ENCODE results near the gene CYP46A1. TPM values are rescaled to one million over a fixed set of nuclear protein-coding genes. Genes with fewer than 3 reads are reported as not detected.

Gene CYP46A1
- total RNA-seq, 1 experiment from 2014 or later: not detected

DNA sequence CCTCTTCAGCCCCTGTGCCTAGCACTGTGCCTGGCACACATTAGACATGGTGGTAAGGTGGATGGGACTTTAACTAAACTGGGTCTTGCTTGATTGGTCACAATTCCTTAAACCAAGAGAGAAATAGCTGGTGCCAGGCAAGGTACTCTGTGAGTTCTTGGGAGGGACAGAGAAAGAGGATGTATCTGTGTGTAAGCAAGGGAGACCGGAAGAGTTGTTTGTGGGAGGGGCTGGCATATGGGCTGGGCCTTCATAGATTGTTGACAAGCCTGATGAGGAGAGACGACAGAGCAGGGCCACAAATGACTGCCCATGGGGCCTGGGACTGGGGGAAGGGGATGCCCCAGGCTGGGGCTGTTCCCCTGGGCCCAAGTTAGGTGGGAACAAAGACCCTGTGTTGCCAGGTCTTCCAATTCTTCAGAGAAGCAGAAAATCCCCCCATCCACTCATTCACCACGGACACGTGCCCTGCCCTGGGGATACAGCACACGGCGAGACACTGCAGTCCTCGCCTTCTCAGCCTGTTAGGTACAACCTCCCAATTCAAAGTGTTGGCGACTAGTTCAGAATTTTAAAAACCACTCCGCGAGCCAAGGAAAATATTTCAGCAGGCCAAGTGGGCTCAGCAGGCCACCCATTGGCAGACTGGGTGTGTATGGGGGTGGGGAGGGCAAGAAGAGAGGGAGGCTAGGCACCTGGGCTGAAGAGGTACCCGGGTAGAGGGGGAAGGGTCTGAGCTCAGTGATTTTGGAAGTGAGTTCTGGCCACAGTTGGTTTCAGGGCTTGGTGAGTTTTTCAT lies 11.4 kb upstream of the CYP46A1 start:
- DNase-seq (ENCODE audit: low read depth): no peak

DNA sequence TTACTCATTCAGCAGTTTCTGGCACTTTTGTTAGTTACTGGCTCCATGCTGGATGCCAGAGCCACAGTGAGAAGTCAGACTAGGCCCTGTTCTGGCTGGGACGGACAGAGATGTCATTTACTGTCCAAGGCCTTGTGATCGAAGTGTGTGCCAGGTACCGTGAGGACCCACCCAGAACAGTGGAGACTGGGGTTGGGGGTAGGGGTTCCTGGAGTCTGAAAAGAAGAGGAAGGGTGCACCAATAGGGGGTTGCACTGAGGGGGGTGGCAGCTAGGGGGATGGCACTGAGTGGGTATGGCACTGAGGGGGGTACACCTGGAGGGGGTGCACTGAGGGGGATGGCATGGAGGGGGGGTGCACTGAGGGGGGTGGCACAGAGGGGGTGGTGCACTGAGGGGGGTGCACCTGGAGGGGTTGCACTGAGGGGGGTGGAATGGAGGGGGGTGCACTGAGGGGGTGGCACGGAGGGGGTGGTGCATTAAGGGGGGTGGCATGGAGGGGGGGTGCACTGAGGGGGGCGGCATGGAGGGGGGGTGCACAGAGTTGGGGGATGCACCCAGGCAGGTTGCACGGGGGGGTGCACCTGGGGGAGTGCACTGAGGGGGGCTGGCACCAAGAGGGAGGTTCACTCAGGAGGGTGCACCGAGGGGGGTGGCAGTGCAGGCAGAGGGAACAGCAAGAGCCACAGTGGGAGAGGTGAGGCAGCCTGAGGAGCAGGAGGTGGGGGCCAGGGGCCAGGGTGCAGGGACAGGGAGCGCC lies 10.6 kb upstream of the CYP46A1 start:
- no peak for DNase-seq (ENCODE audit: low read depth)

DNA sequence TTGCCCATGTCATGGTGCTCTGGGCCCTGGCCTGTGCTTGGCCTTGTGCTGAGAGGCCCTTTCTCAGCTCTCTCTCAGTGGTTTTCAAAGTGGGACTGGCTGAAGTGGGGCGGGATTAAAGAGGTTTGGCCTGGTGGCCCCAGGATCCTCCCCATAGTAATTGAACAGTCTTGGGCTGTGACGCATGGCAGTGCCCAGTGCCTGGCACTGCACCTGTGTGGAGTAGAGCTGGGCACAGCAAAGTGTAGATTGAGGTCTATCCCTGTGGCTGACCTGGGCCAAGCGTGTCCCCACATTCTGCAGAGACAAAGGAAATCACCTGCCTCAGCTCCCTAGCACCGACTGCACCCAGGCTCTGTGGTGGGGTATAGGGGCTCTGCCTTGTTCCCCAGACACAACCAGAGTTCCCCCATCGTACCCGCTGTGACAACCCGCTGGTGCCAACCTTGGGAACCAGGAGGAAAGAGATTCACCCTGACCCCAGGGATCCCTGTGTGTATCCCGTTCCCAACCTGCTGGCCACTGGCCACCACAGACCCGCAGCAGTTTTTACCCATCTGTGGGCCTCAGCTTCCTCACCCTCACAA lies 9.9 kb upstream of the CYP46A1 start:
- DNase-seq (ENCODE audit: low read depth): no peak

DNA sequence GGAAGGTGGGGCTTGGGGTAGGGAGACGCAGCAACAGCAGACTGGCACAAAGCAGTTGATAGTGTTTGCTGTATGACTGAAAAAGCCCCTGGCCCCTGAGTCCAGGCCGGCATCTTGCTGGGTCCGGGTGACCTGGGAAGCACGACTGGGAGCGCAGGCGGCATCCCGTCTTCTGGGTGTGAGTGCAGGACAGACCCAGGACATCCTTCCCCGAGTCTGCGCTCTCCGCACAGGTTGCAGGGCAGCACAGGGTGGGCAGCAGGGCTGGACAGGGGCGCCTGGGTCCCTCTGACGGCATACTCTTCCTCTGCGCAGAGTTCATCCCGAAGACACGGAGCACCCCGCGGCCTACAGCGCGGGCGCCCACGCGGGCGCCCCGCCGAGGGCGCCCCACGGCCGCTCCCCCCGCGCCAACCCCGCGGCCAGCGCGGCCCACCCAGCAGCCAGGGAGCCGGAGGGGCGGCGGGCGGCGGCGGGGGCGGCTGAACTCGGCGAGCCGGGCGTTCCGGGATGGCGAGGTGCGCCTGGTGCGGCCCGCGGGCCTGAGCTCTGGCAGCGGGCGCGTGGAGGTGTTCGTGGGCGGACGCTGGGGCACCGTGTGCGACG lies 9.2 kb upstream of the CYP46A1 start:
- no peak for DNase-seq (ENCODE audit: low read depth)

DNA sequence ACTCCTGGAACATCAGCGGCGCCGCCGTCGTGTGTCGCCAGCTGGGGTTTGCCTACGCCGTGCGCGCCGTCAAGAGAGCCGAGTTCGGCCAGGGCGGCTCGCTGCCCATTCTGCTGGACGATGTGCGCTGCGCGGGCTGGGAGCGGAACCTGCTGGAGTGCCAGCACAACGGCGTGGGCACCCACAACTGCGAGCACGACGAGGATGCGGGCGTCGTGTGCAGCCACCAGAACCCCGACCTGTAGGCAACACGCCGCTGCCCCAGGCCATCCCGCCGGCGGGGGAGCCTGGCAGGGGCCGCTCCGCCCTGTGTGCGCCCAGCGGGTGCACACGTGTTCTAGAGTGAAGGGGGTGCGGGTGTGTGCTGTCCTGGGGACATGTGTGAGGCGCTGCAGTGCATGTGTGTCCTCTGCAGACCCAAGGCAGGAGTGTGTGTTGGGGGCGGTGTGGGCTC lies 8.7 kb upstream of the CYP46A1 start:
- no peak for DNase-seq (ENCODE audit: low read depth)

DNA sequence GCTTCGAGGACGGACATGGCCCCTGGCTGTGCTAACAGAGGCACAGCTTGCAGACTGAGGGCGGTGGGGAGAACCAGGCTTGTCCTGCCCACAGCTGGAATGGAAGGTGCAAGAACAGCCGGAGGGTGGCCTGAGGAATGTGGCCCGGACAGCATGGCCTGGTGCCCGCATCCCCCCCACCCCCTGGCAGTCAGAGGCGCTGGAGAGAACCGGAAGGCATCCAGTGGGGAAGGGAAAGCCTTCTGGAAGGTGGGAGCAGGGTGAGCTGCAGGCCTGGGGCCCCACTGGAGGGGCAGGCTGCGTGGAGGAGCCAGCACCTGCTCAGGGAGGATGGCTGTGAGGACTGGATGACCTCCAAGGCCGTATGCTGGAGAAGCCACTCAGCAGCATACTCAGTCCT lies 8.1 kb upstream of the CYP46A1 start:
- DNase-seq (ENCODE audit: low read depth): no peak

DNA sequence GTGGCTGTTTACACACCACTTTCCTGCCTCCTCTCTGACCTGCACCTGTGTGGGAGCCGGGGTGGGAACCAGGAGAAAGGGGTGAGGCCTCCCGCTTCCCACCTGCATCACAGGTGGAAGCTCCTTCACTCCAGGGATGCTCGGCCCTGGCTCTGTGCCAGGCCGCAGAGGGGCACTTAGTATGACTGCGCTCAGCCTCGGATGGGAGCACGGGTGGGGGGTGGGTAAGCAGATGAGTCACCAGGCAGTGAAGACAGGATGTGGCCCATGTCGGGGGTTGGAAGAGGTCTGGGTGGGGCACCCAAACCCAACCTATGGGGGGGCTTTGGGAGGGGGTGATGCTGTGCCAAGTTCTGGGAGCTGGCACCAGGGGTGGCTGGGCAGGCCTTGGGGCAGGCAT lies 7.4 kb upstream of the CYP46A1 start:
- DNase-seq (ENCODE audit: low read depth): peak; percentile 44

DNA sequence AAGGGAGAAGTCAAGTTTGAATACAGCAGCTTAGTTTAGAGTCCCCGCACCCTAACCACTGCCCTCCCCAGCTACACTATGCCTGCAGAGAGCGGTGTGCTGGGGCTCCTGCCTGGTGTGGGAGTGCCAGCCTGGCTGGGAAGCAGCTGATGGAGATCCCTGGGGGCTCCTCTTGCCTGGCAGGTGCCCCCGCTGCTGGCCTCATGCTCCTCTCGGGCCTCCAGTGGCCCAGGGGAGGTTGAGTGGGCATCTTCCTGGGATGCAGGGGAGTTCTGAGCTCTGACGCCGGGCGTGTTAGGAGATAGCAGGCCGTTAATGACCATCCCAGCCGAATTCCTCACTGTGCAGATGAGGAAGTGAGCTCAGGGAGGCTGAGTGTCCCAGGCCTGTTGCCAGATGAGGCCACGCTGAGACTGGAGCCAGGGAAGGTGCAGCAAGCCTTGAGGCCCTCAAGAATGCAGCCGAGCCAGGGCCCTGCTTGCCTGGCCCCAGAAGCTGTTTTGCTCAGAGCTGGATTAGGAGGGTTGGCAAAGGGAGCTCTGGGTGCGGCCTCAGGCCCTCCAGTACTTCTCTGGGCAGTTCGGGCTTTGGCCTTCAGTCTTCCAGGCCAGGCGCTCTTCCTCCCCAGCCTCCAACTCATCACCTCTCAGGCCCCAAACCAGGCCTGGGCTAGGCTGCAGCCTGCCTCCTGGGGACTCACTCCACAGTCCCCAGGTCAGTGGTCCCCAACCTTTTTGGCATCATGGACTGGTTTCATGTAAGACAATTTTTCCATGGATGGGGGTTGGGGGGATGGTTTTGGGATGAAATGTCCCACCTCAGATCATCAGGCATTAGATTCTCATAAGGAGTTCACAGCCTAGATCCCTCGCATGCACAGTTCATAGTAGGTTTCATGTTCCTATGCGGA lies 6.6 kb upstream of the CYP46A1 start:
- peak; percentile 51 for DNase-seq (ENCODE audit: low read depth)

DNA sequence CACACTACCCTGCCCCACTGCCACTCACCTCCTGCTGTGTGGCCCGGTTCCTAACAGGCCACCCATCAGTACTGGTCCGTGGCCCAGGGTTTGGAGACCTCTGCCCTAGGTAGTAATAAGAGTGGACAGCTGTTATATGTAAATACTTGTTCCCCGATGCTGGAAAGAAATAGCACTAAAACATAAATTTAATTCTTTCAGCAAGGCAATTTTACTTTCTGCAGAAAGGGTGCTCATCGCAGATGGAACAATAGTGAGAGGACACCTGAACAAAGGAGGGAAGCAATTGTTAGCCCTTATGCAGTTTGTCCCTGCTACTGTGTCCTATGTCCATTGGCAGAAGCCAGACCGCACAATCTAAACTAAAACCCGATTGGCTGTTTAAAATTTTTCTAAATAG lies 5.9 kb upstream of the CYP46A1 start:
- DNase-seq (ENCODE audit: low read depth): no peak

DNA sequence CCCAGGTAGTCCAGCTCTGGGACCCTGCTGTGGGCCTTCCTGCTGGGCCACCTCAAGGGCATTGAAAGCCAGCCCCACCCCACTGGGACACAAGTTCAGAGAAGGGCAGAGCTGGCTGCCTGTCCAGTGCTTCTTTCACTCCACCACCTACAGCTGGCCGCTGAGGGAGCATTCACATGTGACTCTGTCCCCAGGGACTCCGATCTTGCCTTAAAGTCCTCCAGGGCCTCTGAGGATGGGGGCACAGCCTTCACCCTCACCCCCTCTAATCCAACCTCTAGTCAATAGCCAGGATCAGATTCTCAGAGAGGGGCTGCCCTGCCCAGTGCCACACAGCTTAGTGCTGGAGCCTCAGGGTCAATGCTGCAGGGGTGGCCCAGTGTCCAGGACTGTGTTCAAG lies 5.0 kb upstream of the CYP46A1 start:
- no peak for DNase-seq (ENCODE audit: low read depth)

DNA sequence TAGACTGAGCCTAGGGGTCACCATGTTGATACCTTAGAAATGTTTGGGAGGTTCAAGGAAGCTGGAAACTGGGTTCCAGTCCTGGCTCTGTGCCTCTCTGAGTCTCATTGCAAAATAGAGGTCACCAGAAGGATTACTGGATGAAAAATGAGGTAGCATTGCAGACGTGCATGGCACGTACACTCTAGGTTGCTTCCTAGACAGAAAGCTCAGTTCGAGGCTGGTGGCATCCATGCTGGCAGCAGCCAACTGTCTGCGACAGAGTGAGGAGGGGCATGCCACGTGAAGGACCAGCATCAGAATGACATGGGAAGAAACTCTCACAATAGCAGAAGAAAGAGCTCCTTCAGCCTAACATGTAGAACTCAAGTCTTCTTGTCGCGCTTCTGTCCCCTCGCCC lies 4.6 kb upstream of the CYP46A1 start:
- DNase-seq (ENCODE audit: low read depth): no peak

DNA sequence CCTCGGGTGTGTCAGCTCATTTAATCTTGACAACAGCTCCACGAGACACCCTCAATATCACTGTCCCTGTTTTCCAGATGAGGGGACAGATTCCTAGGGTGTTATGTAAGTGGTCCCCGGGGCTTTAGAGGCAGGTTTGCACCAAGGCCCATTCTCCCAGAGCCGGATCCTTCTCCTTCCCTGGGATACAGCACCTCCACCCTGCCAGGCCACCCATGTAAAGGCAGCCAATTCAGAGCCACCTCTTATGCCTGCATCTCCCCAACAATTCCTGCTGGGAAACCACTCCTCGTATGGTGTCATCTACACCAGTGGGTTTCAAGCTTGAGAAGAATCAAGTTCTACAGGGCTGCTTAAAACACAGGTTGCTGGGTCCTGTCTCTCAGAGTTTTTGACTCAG lies 4.1 kb upstream of the CYP46A1 start:
- DNase-seq (ENCODE audit: low read depth): no peak

DNA sequence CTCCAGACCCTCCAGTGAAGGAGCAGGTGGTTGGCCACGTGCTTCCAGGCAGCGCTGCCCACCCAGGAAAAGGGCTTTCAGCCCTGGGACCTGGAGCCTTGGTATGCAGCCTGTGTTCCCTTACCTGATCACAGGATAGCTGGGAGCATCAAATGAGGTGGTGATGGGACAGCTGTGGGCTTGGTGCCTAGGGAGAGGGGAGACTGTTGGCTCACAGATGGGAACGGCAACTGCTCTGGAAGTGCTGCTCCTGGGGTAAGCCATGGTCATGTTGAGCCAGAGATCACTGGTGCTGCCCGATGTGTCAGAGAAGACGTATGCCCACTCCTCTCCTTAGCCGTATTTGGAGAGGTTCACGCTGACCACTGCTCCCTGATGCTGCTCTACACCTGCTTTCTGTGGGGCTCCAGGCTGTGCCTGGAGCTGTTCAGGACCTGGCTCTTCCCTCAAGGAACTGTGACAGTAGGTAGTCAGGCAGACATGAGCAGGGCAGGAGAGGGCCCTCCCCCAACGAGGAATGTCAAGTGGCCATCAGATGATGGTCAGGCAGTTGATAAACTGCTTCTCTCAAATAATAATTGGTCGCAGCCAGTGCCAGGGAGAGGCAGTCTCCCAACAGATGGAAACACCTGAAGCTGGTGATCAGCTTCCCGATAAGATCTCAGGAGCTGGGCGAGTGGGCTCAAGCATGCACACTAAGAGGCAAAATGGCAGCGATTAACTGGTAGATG lies 2.8 kb upstream of the CYP46A1 start:
- DNase-seq (ENCODE audit: low read depth): no peak

DNA sequence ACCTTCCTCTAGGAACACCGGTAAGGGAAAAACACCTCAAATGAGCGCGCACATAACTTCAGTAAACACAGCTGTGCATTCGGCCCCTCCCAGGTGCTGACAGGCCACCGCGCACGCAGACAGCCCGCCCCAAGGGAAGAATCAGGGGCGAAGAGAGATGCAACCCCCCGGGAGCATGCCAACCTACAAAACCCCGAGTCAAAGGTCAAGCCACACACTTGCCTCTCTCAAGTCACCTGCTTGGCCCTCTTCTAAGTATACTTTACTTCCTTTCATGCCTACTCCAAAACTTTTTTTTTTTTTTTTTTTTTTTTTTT lies 2.3 kb upstream of the CYP46A1 start:
- DNase-seq (ENCODE audit: low read depth): no peak

DNA sequence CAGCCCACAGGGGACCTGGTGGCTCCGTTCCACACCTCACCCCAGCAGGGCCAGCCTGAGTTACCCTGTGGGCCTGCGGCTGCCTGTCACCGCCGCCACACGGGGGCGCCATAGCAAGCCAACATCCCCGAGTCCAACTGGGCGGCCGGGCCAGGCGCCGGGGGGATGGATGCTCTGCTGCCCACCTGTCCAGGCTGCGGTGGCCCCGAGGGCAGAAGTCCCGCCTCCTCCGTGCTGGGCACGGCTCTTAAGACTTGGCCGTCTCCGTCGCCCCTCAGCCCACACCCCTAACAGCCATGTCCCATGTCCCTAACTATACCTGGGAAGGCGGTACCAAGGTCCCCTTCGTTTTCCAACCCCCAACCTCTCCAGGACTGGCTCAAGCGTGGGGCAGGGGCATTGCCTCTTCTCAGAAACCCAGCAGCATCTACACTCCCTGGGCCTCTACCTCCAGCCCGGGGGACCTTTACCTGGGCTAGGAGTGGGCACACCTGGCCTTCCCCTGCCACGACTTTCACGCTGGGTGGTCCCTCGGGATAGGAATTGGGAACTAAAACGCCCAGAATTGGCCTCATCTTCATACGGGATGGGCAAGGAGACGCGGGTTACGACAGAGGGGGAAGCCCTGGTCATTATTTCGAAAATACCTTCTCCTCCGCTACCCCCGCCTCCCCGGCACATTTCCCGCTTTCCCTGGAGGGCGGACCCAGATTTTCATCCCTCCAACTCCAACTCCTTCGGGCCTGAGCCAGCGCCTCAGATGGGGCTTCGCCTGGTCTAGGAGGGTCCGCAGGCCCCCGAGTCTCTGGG lies 1.1 kb upstream of the CYP46A1 start:
- DNase-seq (ENCODE audit: low read depth): peak; percentile 67

DNA sequence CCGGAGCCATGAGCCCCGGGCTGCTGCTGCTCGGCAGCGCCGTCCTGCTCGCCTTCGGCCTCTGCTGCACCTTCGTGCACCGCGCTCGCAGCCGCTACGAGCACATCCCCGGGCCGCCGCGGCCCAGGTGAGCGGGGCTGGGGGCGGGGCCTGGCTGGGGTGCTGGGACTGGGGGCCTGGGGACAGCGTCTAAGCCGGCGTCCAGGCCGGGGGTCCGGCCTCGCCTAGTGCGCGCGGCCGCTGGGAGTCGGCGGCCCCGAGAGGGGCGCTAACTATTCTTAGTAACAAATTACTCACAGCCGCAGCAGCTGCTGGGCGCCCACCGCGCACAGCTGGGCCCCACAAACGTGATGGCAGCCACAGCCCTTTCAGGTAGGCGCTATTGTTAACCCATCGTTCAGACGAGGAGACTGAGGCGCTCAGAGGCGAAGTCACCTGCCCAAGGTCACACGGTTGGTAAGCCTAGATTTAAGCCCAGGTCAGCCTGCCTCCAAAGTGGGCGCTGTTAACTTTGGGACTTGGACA lies 374 bp downstream of the CYP46A1 start:
- no peak for DNase-seq (ENCODE audit: low read depth)

DNA sequence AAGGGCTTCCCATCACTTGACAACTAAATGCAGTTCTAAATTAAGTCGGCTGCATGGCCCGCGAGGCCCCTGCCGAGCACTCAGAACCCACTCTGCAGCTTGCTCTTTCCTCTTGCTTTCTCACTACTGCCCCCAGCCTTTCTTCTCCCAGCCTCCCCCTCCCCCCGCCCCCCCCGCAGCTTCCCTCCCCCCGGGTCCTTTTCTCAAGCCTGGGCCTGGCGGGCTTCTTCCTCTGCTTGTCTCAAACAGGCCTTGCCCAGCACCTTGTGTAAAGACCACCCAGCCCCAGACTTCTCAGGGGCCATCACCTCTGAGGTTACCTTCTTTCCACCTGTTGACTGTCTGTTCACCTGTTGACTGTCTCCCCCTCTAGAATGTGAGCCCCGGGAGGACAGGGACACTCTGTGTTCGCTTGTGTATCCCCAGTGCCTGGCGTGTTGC lies 1.1 kb downstream of the CYP46A1 start:
- no peak for DNase-seq (ENCODE audit: low read depth)

DNA sequence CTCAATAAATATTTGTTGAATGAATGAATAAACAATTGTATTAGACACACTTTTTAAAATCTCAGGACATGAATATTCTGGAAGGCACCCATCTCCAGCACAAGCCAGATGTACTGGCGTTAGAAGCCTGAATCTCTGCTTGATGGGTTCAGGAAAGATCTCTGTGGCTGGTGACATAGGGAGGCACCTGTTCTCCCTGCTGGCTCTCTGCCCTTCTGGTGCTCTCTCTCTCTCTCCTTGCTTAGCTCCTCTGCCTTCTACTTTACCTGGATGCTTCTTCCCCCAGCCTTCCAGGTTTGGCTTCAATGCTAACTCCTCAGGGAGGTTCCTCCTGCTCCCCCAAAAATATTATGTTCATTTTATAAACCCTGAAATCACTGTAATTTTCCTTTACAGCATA lies 1.5 kb downstream of the CYP46A1 start:
- no peak for DNase-seq (ENCODE audit: low read depth)
